Measurements from ENCODE around the gene KCTD19. TPM values are rescaled to one million over a fixed set of nuclear protein-coding genes. Genes with fewer than 3 reads are reported as not detected.

KCTD19 gene
- total RNA-seq, 4 donors from 2014 or later: under 0.01 TPM; not detected in 3

DNA sequence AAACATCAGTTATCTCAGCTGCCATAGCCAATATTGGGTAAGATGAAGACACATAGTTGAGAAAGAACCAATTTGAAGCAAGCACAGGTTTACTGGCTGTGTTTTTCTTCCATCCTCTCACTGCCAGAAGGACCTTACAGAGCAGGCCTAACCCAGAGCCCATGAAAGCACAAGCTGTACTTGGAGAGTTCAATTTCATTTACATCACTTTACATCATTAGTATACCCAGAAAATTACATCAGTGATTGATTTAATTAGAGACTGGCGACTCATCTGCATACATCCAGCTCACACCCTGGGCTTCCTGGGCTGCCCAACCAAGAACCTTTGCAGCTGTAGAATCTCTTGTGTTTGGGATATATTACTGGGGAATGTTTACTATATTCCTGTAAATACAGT is 23.8 kb upstream of the KCTD19 start:
- TF ChIP-seq, protein P1, sequence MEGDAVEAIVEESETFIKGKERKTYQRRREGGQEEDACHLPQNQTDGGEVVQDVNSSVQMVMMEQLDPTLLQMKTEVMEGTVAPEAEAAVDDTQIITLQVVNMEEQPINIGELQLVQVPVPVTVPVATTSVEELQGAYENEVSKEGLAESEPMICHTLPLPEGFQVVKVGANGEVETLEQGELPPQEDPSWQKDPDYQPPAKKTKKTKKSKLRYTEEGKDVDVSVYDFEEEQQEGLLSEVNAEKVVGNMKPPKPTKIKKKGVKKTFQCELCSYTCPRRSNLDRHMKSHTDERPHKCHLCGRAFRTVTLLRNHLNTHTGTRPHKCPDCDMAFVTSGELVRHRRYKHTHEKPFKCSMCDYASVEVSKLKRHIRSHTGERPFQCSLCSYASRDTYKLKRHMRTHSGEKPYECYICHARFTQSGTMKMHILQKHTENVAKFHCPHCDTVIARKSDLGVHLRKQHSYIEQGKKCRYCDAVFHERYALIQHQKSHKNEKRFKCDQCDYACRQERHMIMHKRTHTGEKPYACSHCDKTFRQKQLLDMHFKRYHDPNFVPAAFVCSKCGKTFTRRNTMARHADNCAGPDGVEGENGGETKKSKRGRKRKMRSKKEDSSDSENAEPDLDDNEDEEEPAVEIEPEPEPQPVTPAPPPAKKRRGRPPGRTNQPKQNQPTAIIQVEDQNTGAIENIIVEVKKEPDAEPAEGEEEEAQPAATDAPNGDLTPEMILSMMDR (IDR thresholded peaks at IDR 0.05; ENCODE audit: low read depth): no peak

DNA sequence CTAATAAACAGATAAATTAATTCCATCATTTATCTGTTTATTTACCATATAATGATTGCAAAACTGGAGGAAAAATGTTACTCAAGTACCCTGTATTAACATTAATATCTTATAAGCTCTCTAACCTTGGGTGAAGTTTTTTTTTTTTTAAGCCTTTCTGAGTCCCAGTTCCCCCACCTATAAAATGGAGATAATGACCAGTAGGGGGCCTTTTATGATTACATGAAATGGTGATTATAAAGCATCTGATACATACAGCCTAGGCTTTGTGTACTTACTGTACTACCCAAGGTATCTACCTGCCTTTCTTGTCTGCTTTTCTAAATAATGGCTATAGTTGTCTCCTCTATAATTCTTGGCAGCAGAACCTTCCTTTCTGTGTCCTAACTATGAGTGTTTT is 22.6 kb upstream of the KCTD19 start:
- TF ChIP-seq, protein P1 (IDR thresholded peaks at IDR 0.05; ENCODE audit: low read depth): no peak

DNA sequence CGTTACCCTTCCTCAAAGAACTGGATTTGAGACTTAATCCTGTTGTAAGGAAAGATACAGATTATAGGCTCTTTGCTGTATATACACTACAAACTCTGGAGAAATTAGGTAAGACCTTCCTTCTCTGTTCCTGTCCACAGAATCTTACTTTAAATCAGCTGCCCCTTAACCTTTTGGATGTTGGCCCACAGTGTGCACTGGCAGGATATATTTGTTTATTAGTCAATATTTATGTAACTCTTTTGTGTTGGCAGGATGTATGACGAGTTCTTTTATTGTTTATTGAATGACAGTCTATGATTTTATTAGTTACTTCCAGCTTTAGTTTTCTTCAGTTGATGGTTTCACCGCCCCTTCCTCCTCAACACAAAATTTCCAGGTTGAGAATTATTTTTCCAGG is 19.8 kb upstream of the KCTD19 start:
- TF ChIP-seq, protein P1 (IDR thresholded peaks at IDR 0.05; ENCODE audit: low read depth): no peak

DNA sequence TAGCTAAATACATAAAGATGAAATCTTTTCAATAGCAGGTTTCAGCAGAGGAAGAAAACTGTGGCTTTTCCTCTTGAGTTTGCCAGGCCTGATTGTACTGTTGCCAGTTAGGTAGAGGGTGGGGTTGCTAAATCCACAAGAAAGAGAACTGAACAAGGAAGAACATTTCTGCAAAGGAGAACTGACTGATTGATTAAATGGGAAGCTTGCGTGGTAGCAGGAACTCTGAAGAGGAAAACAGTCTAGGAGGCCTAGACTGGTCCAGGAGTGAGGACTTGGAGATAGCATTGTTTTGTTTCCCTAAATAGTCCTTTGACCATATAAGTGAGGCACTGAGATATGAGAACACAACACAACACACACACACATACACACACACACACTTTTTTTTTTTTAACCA is 18.9 kb upstream of the KCTD19 start:
- TF ChIP-seq, protein P1 (IDR thresholded peaks at IDR 0.05; ENCODE audit: low read depth): no peak

DNA sequence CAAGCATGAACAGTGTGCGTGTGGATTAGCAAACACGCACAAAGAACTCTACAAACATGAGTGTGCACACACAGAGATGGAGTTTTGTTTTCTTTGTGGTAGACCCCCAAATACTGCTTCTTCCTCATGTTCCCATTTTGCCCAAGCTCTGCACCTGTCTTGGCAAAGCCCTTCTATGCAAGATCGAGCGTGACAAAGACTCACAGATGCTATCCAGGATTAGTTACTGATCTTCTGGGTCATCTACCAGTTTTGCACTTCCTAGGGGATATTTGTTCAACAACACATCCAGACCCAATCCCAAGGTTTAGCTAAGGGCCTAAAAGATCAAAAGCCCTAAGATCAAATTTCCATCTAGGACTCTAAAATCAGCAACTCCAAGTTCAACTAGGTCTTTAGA is 16.1 kb upstream of the KCTD19 start:
- TF ChIP-seq, protein P1 (IDR thresholded peaks at IDR 0.05; ENCODE audit: low read depth): no peak

DNA sequence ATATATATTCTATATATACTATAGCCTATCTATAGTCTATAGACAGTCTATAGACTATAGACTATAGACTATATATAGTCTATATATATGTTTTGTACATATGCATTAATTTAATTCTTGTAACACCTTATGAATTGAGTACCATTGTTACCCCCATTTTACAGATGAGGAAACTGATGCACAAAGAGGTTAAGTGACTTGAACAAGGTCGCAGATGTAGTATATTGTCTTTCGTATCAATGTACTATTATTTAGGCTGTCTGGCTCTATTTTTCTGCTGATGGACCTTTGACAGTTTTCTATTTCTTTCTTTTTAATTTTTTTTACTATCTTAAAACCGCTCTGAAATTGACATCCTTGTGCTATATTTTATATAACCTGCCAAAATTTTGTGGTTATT is 14.7 kb upstream of the KCTD19 start:
- TF ChIP-seq, protein P1 (IDR thresholded peaks at IDR 0.05; ENCODE audit: low read depth): no peak

DNA sequence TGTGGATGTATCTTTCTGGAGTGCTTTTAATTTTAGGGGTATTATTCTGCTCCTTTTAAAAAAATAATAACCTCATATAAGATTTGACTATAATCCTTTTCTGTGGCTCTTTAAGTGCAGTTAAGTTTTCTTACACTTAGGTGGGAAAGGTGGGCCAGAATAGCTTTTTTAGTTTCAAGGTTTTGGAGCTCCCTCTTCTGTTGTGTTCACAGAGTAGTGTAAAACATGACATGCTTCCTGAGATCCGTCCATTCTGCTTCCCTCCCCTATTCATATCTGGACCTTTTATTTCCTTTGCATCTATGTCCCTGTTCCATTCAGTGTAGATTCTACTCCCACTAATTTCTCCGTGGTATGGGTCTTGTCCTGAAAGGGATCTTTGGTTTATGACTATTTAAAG is 12.9 kb upstream of the KCTD19 start:
- TF ChIP-seq, protein P1 (IDR thresholded peaks at IDR 0.05; ENCODE audit: low read depth): no peak
